Epithelial cell of proximal tubule (primary cell): ENCODE data around the gene MEOX1. TPM values are rescaled to one million over a fixed set of nuclear protein-coding genes. Genes with fewer than 3 reads are reported as not detected.
A peak's percentile ranks its signal among the peaks of the same experiment; 100 is the strongest.
"Not testable (repeated sequence)": the region's sequence is repeated elsewhere in the genome, so short reads cannot be mapped to it uniquely, and the experiment has no call there.

Experiments
- DNase-seq: peaks from one replicate; pipeline ENCODE4 v3.0.0-alpha.2; 2011; ENCODE audit warnings: low read depth
- H3K4me3 ChIP-seq: 2 replicates; pipeline ENCODE4 v1.5.1; 2011; ENCODE audit warnings: low read depth, mild to moderate bottlenecking, low read length
- total RNA-seq: library from RNA; depleted of rRNA; stranded (reverse); fragments of >200 nt; gene quantifications from 2 replicates; pipeline ENCODE4 v1.2.3, GENCODE V29; 2015
- TF ChIP-seq, protein P1 (sequence below): conservative IDR thresholded peaks from 2 replicates; pipeline ENCODE4 v1.5.1; 2012; ENCODE audit warnings: low read depth, mild to moderate bottlenecking, low read length

MEOX1 gene
- total RNA-seq, 1 donor from 2014 or later, result not detected

DNA sequence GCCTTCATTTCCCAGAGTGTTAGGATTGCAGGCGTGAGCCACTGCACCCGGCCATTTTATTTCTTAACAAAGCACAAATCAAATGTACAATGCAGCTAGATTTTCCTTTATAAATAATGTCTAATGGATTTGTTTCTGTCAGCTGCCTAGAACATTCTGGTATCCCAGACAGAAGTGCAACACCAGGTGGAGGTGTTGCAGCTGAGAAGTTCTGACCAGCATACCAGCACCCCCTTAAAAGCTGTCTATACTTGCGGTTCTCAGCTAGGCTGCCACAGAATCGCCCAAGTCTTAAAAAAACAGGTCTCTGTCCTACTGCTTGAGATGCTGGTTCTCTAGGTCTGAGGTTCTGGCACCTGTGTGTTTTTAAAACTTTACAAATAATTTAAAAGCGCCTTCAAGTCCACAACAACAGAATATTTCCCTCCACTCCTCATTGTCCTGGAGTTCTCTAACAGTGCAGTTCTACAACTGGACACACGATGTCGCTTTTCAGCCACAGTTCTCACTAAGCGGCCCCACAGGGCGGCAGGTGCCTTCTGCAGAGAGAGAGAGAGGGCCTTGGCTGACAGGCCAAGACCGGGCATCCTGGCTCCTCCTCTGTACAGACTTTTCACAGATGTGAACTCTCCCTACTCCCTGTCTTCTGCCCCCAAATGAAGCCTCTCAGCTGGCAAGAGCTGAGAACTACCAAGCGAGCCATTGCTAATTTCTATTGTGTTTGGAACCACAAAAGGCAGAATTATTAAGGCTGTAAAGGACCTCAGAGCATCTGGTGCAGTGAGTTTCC lies 32.6 kb upstream of the MEOX1 start:
- peak; percentile 33 for DNase-seq
- H3K4me3 ChIP-seq, result no peak overlapping the region
- TF ChIP-seq, protein P1, sequence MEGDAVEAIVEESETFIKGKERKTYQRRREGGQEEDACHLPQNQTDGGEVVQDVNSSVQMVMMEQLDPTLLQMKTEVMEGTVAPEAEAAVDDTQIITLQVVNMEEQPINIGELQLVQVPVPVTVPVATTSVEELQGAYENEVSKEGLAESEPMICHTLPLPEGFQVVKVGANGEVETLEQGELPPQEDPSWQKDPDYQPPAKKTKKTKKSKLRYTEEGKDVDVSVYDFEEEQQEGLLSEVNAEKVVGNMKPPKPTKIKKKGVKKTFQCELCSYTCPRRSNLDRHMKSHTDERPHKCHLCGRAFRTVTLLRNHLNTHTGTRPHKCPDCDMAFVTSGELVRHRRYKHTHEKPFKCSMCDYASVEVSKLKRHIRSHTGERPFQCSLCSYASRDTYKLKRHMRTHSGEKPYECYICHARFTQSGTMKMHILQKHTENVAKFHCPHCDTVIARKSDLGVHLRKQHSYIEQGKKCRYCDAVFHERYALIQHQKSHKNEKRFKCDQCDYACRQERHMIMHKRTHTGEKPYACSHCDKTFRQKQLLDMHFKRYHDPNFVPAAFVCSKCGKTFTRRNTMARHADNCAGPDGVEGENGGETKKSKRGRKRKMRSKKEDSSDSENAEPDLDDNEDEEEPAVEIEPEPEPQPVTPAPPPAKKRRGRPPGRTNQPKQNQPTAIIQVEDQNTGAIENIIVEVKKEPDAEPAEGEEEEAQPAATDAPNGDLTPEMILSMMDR, result peak; percentile 95

DNA sequence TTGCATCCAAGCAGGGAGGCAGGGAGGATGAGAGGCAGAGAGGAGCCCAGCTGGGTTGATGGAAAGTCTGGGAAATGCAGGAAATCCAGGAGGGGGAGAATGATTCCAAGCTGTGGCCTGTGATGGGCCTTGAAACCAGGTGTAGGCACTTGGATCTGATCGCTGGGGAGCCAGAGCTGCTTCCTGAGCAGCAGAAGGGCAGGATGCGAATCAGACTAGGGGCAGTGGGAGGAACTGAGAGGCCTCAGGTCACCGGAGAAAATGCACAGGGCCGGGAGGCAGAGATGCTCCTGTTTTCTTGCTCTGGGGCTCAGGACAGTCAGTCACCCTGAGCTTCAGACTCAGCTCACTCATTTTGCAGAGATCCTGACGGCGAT lies 29.6 kb upstream of the MEOX1 start:
- TF ChIP-seq, protein P1, result no peak
- no peak for DNase-seq
- H3K4me3 ChIP-seq, result no peak overlapping the region

DNA sequence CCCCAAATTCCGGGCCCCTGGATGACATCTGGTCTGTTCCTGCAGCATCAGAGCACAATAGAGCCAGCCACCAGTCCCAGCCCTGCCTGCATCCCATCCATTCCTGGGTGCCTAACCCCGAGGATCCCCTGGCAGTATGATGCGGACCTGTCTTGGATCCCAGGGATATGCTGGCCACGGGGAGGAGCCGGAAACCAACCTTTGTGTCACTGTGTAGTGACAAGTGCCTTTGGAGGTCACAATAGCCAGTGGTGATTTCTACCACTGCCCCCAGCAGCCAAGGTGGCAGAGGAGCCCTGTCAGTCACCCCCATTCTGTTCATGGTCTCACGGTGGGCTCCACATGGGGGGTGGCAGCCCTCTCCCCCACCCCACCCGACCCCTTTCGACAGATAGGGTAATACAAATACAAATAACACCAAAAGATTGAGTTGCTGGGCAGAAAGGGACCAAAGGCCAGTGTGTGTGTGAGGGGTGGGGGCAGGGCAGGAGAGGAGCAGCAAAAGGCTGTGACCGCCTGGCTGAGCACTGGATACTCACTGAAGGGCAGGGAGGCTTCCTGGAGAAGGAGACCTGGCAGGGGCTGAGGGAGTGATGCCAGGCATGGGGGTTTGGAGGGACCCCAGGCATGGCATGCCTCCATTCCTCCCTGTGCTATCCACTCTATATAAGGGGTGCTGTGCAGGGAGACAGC lies 29.0 kb upstream of the MEOX1 start:
- TF ChIP-seq, protein P1, result no peak

DNA sequence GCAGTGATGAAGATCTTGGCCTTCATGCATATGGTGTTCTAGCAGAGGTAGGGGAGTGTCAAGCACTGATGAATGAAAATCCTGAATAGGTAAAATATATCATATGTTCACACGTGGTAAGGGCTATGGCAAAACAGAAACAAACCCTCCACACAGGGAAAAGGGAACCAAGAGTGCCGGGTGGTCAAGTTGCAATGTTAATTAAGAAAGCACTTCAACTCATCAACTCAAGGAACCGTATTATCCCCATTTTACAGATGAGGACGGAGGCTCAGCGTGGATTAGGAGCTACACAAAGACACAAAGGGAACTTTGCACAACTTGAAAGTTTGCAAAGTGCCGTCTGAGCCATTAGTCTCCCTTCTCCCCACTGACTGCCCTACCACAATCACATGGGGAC lies 28.1 kb upstream of the MEOX1 start:
- TF ChIP-seq, protein P1, result no peak
- H3K4me3 ChIP-seq, result no peak overlapping the region
- no peak for DNase-seq

More for the DNA sequence above, 29.0 kb upstream of the MEOX1 start:
- DNase-seq, result no peak
- H3K4me3 ChIP-seq, result no peak overlapping the region

DNA sequence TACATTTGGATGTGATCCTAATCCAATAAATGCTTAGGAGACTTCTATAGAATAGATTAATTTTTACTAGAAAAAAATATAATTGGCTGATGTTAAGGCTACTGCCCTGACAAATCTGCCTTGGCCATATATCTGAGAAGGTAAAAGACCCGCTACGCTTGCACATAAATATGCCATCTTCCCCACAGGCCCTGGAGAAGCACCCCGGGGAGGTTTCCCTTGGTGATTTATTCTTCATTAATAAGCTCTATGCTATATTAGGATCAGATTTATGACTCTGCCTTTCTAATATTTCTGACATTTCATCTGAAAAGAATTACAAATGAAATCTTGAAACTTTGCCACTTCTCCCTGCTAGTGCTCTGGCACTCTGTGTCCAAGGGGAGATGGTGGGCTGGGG lies 27.4 kb upstream of the MEOX1 start:
- TF ChIP-seq, protein P1, result no peak
- no peak for DNase-seq
- no peak overlapping the region for H3K4me3 ChIP-seq

DNA sequence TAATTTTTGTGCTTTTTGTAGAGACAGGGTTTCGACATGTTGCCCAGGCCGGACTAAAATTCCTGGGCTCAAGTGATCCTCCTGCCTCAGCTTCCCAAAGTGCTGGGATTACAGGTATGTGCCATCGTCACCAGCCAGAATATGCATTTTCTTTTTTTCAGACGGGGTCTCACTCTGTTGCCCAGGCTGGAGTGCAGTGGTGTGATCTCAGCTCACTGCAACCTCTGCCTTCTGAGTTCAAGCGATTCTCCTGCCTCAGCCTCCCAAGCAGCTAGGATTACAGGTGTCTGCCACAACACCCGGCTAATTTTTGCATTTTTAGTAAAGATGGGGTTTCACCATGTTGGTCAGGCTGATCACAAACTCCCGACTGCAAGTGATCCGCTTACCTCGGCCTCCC lies 25.2 kb upstream of the MEOX1 start:
- not testable (repeated sequence) for H3K4me3 ChIP-seq, DNase-seq

DNA sequence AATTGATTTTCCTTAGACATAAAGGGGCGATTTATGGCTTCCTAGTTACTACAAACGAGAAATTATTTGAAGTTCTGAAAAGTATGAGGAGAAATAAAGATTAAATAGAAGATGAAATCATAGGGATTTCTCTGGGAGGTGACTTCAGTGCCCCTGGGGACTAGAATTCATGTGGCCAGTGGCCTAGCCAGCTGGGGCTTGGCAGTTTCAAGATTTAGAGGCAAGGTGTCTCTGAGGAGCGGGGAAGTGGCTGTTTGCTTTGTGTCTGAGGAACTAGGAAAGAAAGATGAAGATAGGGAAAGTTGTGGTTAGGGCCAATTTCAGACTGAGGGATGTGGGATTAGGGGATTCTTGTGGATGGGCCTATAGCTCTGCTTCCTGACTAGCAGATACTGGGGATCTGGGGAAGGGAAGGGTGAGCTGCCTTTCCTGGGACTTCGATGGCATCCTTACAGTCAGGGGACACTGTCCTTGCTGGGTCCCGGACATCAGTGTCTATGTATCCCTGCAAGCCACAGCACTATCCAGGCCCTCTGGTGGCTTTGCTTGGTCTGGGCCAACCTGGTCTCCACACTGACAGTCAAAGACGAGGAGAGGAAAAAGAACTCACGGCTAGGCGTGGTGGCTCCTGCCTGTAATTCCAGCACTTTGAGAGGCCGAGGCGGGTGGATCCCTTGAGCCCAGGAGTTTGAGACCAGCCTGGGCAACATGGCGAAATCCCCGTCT lies 22.4 kb upstream of the MEOX1 start:
- no peak overlapping the region for H3K4me3 ChIP-seq
- TF ChIP-seq, protein P1, result no peak
- DNase-seq, result no peak
